B cell (primary cell): ENCODE results near the gene RPL28. TPM values are rescaled to one million over a fixed set of nuclear protein-coding genes. Genes with fewer than 3 reads are reported as not detected.

ENCODE experiments used
- ATAC-seq: fragments of 200-7000 bp; cut with Tn5 transposase; one replicate; pipeline ENCODE4 v1.10.0; 2021; ENCODE audit warnings: low read depth, mild to moderate bottlenecking, moderate number of reproducible peaks, moderate library complexity
- CTCF ChIA-PET: fragments of 350-600 bp; sonication (Branson Sonifier 250); formaldehyde crosslinking; loops from one replicate; lab custom pipeline; 2021; ENCODE audit warnings: antibody characterized with exemption, inconsistent platforms; lab: Charles Lee
- POLR2A ChIA-PET: fragments of 350-600 bp; sonication (Branson Sonifier 250); formaldehyde crosslinking; loops from one replicate; lab custom pipeline; 2021; ENCODE audit warnings: antibody characterized with exemption; lab: Charles Lee
- DNase-seq: peaks from one replicate; pipeline ENCODE4 v3.0.0; 2013
- H2AFZ ChIP-seq: 2 replicates; pipeline ENCODE4 v1.6.1; 2012; ENCODE audit warnings: mild to moderate bottlenecking, low read depth, low read length; ENCODE audit not compliant: insufficient read depth, poor library complexity, severe bottlenecking
- H3K27ac ChIP-seq, 2 donors: 1 replicate in 1 of 2; 2 replicates in 1 of 2; pipeline ENCODE4 v1.5.1; 2012 to 2013; ENCODE audit warnings: low read length in 2 of 2, mild to moderate bottlenecking in 2 of 2, moderate library complexity in 1 of 2
- H3K27me3 ChIP-seq, 4 experiments: fragments of 200-600 bp in 1 of 4; sonication (generic) in 1 of 4; replicated peaks in 1 of 4; 1 replicate in 2 of 4; 2 replicates in 2 of 4; pipeline versions ENCODE4 v1.6.1 to v1.7.0; 2013 to 2016; ENCODE audit warnings: low read length in 3 of 4, mild to moderate bottlenecking in 2 of 4, mixed read lengths in 1 of 4, moderate library complexity in 1 of 4; ENCODE audit not compliant: insufficient read depth in 4 of 4, control insufficient read depth in 3 of 4; ENCODE audit errors: control extremely low read depth in 1 of 4
- H3K36me3 ChIP-seq, 2 experiments: replicated peaks in 1 of 2; 1 replicate in 1 of 2; 2 replicates in 1 of 2; pipeline versions ENCODE4 v1.6.1 to v1.7.1; 2013; ENCODE audit warnings: low read length in 1 of 2; ENCODE audit not compliant: insufficient read depth in 2 of 2, control insufficient read depth in 1 of 2; ENCODE audit errors: control extremely low read depth in 1 of 2, extremely low read depth in 1 of 2
- H3K4me1 ChIP-seq, 2 donors: fragments of 200-600 bp in 1 of 2; sonication (generic) in 1 of 2; 1 replicate in 1 of 2; 2 replicates in 1 of 2; pipeline versions ENCODE4 v1.5.1 to v1.6.1; 2013 to 2017; ENCODE audit warnings: low read length in 2 of 2; ENCODE audit not compliant: control insufficient read depth in 2 of 2, insufficient read depth in 2 of 2
- H3K4me2 ChIP-seq: replicated peaks from 2 replicates; pipeline ENCODE3; 2012; ENCODE audit warnings: mild to moderate bottlenecking, low read depth, low read length; ENCODE audit not compliant: poor library complexity, severe bottlenecking
- H3K4me3 ChIP-seq, 5 experiments: fragments of 200-600 bp in 1 of 5; sonication (generic) in 1 of 5; 1 replicate in 3 of 5; 2 replicates in 2 of 5; pipeline versions ENCODE4 v1.5.1 to v1.7.0; 2011 to 2016; ENCODE audit warnings: low read length in 4 of 5, mild to moderate bottlenecking in 4 of 5, low read depth in 2 of 5, control low read depth in 1 of 5, moderate library complexity in 1 of 5; ENCODE audit not compliant: insufficient read depth in 1 of 5; ENCODE audit errors: control extremely low read depth in 1 of 5, extremely low read depth in 1 of 5
- H3K79me2 ChIP-seq: fragments of 200-600 bp; sonication (generic); one replicate; pipeline ENCODE4 v1.6.0; 2016; ENCODE audit warnings: low read length; ENCODE audit not compliant: control insufficient read depth, insufficient read depth
- H3K9ac ChIP-seq: fragments of 200-600 bp; sonication (generic); 2 replicates; pipeline ENCODE4 v1.6.1; 2017; ENCODE audit warnings: mild to moderate bottlenecking, low read length, moderate library complexity
- H3K9me3 ChIP-seq, 3 donors: one replicate each; pipeline versions ENCODE4 v1.6.1 to v1.7.1; 2013; ENCODE audit warnings: low read length in 2 of 3; ENCODE audit not compliant: control insufficient read depth in 2 of 3, insufficient read depth in 1 of 3; ENCODE audit errors: control extremely low read depth in 1 of 3
- H4K20me1 ChIP-seq: 2 replicates; pipeline ENCODE4 v1.6.0; 2012; ENCODE audit warnings: mild to moderate bottlenecking, low read length; ENCODE audit not compliant: insufficient read depth, control insufficient read depth, poor library complexity, severe bottlenecking
- H3K27ac Mint-ChIP-seq: one replicate; pipeline ENCODE4 v1.8.0; 2021; ENCODE audit warnings: mixed read lengths
- H3K27me3 Mint-ChIP-seq: one replicate; pipeline ENCODE4 v1.8.0; 2021; ENCODE audit warnings: mixed read lengths
- H3K4me1 Mint-ChIP-seq: one replicate; pipeline ENCODE4 v1.8.0; 2021; ENCODE audit warnings: mixed read lengths
- H3K4me3 Mint-ChIP-seq: one replicate; pipeline ENCODE4 v1.8.0; 2021; ENCODE audit warnings: mixed read lengths
- H3K9me3 Mint-ChIP-seq: one replicate; pipeline ENCODE4 v1.8.0; 2022; ENCODE audit warnings: mixed read lengths; ENCODE audit not compliant: insufficient read depth
- CTCF ChIP-seq: fragments of 200-600 bp; IDR thresholded peaks from one replicate; pipeline ENCODE4 v1.8.0; 2022; ENCODE audit warnings: antibody characterized with exemption, mild to moderate bottlenecking
- EZH2 ChIP-seq: IDR thresholded peaks from 2 replicates; pipeline ENCODE4 v1.6.1; 2012; ENCODE audit warnings: borderline replicate concordance, low read depth, mild to moderate bottlenecking, moderate library complexity, low read length; ENCODE audit not compliant: insufficient read depth, poor library complexity, severe bottlenecking
- WGBS: methylation state at CpG from one replicate; pipeline ENCODE4 v1.1.5; 2013; ENCODE audit warnings: missing lambda C conversion rate; ENCODE audit not compliant: insufficient coverage; 5-methylcytosine and 5-hydroxymethylcytosine counted together
- intact Hi-C: fragments of 100-400 bp; cut with micrococcal nuclease; formaldehyde crosslinking; loops from one replicate; pipeline ENCODE4 v1.10.0; 2022
- polyA plus RNA-seq: library from polyadenylated mRNA; depleted of rRNA; stranded (reverse); fragments of >200 nt; gene quantifications from 2 replicates; pipeline ENCODE4 v1.2.3, GENCODE V29; 2012
- total RNA-seq, 2 donors: library from RNA; stranded (reverse); fragments of 120-200 nt in 1 of 2; gene quantifications; 1 replicate in 1 of 2; 2 replicates in 1 of 2; pipeline versions ENCODE4 v1.2.3 to v1.2.4, GENCODE V29; 2013 to 2022

Gene RPL28
- total and polyA plus RNA-seq, 2 donors (not counting 1 experiment from before 2014, with no cell fraction given) = 2,578 to 4,661 TPM

GRCh38 chr19:55353803-55354697 is 31.7 kb upstream of the RPL28 start:
- Histone ChIP-seq H3K4me3 (peak overlapping the region; percentile 27 to 51 (median 33)), H3K27ac (no peak overlapping the region), H4K20me1 (no peaks in the 10 kb centered on the region), H3K36me3 (no peaks in the 10 kb centered on the region), H3K4me1 (peaks cover 23 to 29% of the 10 kb centered on the region in 2 donors), H3K9me3 (peaks cover 0 to 18% (median 0%) of the 10 kb centered on the region in 3 donors), H3K9ac (peak overlapping the region; percentile 45), H3K27me3 (peaks cover 0 to 60% (median 24%) of the 10 kb centered on the region in 4 experiments), H3K79me2 (no peaks in the 10 kb centered on the region), H3K4me2 (peak overlapping the region; percentile 79), H2AFZ (peak overlapping the region; percentile 73)
- intact Hi-C loops = loop anchor here (1.0 kb wide), 1 partner anchor 15 kb away; the partner anchor contains the start of gene KMT5C
- H3K4me1 Mint-ChIP-seq = peaks cover 23% of the 10 kb centered on the region
- CTCF ChIA-PET = interaction anchor here (0.9 kb wide), 1 partner anchor 213 kb away, joined by 4 read pairs; no protein-coding TSS in a partner anchor
- WGBS = 3% methylated on average over 61 of the region's 72 CpGs
- peaks cover 44% of the 10 kb centered on the region for H3K27me3 Mint-ChIP-seq
- TF ChIP-seq EZH2 (no peak), CTCF (no peak)
- peak overlapping the region; percentile 82 for H3K4me3 Mint-ChIP-seq
- ATAC-seq (peak; percentile 89), DNase-seq (peak; percentile 83)
- H3K9me3 Mint-ChIP-seq = no peaks in the 10 kb centered on the region
- H3K27ac Mint-ChIP-seq = no peak overlapping the region
- POLR2A ChIA-PET = no interaction called here
